ENCODE data around the gene TNNT3. TPM values are rescaled to one million over a fixed set of nuclear protein-coding genes. Genes with fewer than 3 reads are reported as not detected.

Gene TNNT3
- total and polyA plus RNA-seq, 4 experiments from 2014 or later = 9.3 to 10.5 TPM; not detected in 2

GRCh38 chr11:1978720-1979473, 59.4 kb downstream of the TNNT3 start:
- H3K9me3 Mint-ChIP-seq = no peaks in the 10 kb centered on the region
- Histone ChIP-seq H3K27me3 (ENCODE audit: insufficient read depth, low read length) (no peaks in the 10 kb centered on the region), H3K4me1 (ENCODE audit: insufficient read depth, low read length) (no peaks in the 10 kb centered on the region), H3K4me3 (ENCODE audit: low read length in 2 of 2) (no peak overlapping the region), H3K36me3 (ENCODE audit: insufficient read depth, low read length) (no peaks in the 10 kb centered on the region), H3K27ac (ENCODE audit: low read depth, low read length) (no peak overlapping the region), H3K9me3 (ENCODE audit: control insufficient read depth in 1 of 2, low read length in 2 of 2) (no peaks in the 10 kb centered on the region)
- H3K36me3 Mint-ChIP-seq = no peaks in the 10 kb centered on the region
- CTCF ChIA-PET (ENCODE audit: partially characterized antibody) = no interaction called here
- no peak overlapping the region for H3K4me3 Mint-ChIP-seq
- POLR2A ChIA-PET (ENCODE audit: partially characterized antibody) = no interaction called here
- no peaks in the 10 kb centered on the region for H3K27me3 Mint-ChIP-seq
- H3K27ac Mint-ChIP-seq = no peak overlapping the region
- DNase-seq = no peak
- no peaks in the 10 kb centered on the region for H3K4me1 Mint-ChIP-seq
- intact Hi-C loops (cut with micrococcal nuclease) = no loop called here

GRCh38 chr11:1979607-1980006, 60.1 kb downstream of the TNNT3 start:
- Histone ChIP-seq H3K4me1 (ENCODE audit: insufficient read depth, low read length) (no peaks in the 10 kb centered on the region), H3K4me3 (ENCODE audit: low read length in 2 of 2) (no peak overlapping the region), H3K9me3 (ENCODE audit: control insufficient read depth in 1 of 2, low read length in 2 of 2) (no peaks in the 10 kb centered on the region), H3K36me3 (ENCODE audit: insufficient read depth, low read length) (no peaks in the 10 kb centered on the region), H3K27ac (ENCODE audit: low read depth, low read length) (no peak overlapping the region), H3K27me3 (ENCODE audit: insufficient read depth, low read length) (no peaks in the 10 kb centered on the region)
- intact Hi-C loops (cut with micrococcal nuclease) = no loop called here
- Mint-ChIP-seq H3K4me3 (no peak overlapping the region), H3K9me3 (no peaks in the 10 kb centered on the region), H3K4me1 (no peaks in the 10 kb centered on the region), H3K27me3 (no peaks in the 10 kb centered on the region), H3K36me3 (no peaks in the 10 kb centered on the region), H3K27ac (no peak overlapping the region)
- CTCF ChIA-PET (ENCODE audit: partially characterized antibody) = interaction anchor here (0.7 kb wide), 1 partner anchor 286 kb away, joined by 3 read pairs; no protein-coding TSS in a partner anchor
- POLR2A ChIA-PET (ENCODE audit: partially characterized antibody) = no interaction called here
- no peak for DNase-seq

- ChIA-PET CTCF (ENCODE audit: partially characterized antibody) (no interaction called here), POLR2A (ENCODE audit: partially characterized antibody) (no interaction called here)
- no peak overlapping the region for H3K4me3 Mint-ChIP-seq
- H3K4me3 ChIP-seq (ENCODE audit: low read length in 2 of 2) = no peak overlapping the region
- no peaks in the 10 kb centered on the region for H3K9me3 ChIP-seq (ENCODE audit: control insufficient read depth in 1 of 2, low read length in 2 of 2)
- H3K4me1 ChIP-seq (ENCODE audit: insufficient read depth, low read length) = no peaks in the 10 kb centered on the region
- H3K27ac ChIP-seq (ENCODE audit: low read depth, low read length) = no peak overlapping the region
- no peak overlapping the region for H3K27ac Mint-ChIP-seq
- no peaks in the 10 kb centered on the region for H3K9me3 Mint-ChIP-seq
- no peaks in the 10 kb centered on the region for H3K27me3 Mint-ChIP-seq
- no peaks in the 10 kb centered on the region for H3K36me3 Mint-ChIP-seq
- intact Hi-C loops (cut with micrococcal nuclease) = no loop called here
- H3K36me3 ChIP-seq (ENCODE audit: insufficient read depth, low read length) = no peaks in the 10 kb centered on the region
- H3K4me1 Mint-ChIP-seq = no peaks in the 10 kb centered on the region
- DNase-seq = no peak
- H3K27me3 ChIP-seq (ENCODE audit: insufficient read depth, low read length) = no peaks in the 10 kb centered on the region
Observed at GRCh38 chr11:1982873-1983600, 63.5 kb downstream of the TNNT3 start.

- no peak overlapping the region for H3K4me3 Mint-ChIP-seq
- no peaks in the 10 kb centered on the region for H3K27me3 Mint-ChIP-seq
- H3K9me3 Mint-ChIP-seq = no peaks in the 10 kb centered on the region
- CTCF ChIA-PET (ENCODE audit: partially characterized antibody) = no interaction called here
- POLR2A ChIA-PET (ENCODE audit: partially characterized antibody) = no interaction called here
- Histone ChIP-seq H3K36me3 (ENCODE audit: insufficient read depth, low read length) (no peaks in the 10 kb centered on the region), H3K4me3 (ENCODE audit: low read length in 2 of 2) (no peak overlapping the region), H3K9me3 (ENCODE audit: control insufficient read depth in 1 of 2, low read length in 2 of 2) (no peaks in the 10 kb centered on the region), H3K27me3 (ENCODE audit: insufficient read depth, low read length) (no peaks in the 10 kb centered on the region), H3K27ac (ENCODE audit: low read depth, low read length) (no peak overlapping the region), H3K4me1 (ENCODE audit: insufficient read depth, low read length) (no peaks in the 10 kb centered on the region)
- no peak overlapping the region for H3K27ac Mint-ChIP-seq
- intact Hi-C loops (cut with micrococcal nuclease) = no loop called here
- no peak for DNase-seq
- no peaks in the 10 kb centered on the region for H3K4me1 Mint-ChIP-seq
- no peaks in the 10 kb centered on the region for H3K36me3 Mint-ChIP-seq
Observed at GRCh38 chr11:1983601-1983961, 64.1 kb downstream of the TNNT3 start.

GRCh38 chr11:1987024-1987423, 67.5 kb downstream of the TNNT3 start:
- no peaks in the 10 kb centered on the region for H3K36me3 ChIP-seq (ENCODE audit: insufficient read depth, low read length)
- no peaks in the 10 kb centered on the region for H3K4me1 Mint-ChIP-seq

GRCh38 chr11:1988174-1988573, 68.7 kb downstream of the TNNT3 start:
- no peaks in the 10 kb centered on the region for H3K27me3 ChIP-seq (ENCODE audit: insufficient read depth, low read length)
- no peak for DNase-seq
- Mint-ChIP-seq H3K4me1 (no peaks in the 10 kb centered on the region), H3K27ac (no peak overlapping the region), H3K4me3 (no peak overlapping the region), H3K36me3 (no peaks in the 10 kb centered on the region), H3K27me3 (no peaks in the 10 kb centered on the region), H3K9me3 (no peaks in the 10 kb centered on the region)
- H3K36me3 ChIP-seq (ENCODE audit: insufficient read depth, low read length) = no peaks in the 10 kb centered on the region
- ChIA-PET CTCF (ENCODE audit: partially characterized antibody) (interaction anchor here (1.0 kb wide), 1 partner anchor 349 kb away, joined by 3 read pairs; no protein-coding TSS in a partner anchor), POLR2A (ENCODE audit: partially characterized antibody) (no interaction called here)
- no peaks in the 10 kb centered on the region for H3K4me1 ChIP-seq (ENCODE audit: insufficient read depth, low read length)
- H3K27ac ChIP-seq (ENCODE audit: low read depth, low read length) = no peak overlapping the region
- no peaks in the 10 kb centered on the region for H3K9me3 ChIP-seq (ENCODE audit: control insufficient read depth in 1 of 2, low read length in 2 of 2)
- intact Hi-C loops (cut with micrococcal nuclease) = no loop called here
- no peak overlapping the region for H3K4me3 ChIP-seq (ENCODE audit: low read length in 2 of 2)

More at GRCh38 chr11:1987024-1987423, 67.5 kb downstream of the TNNT3 start:
- Mint-ChIP-seq H3K9me3 (no peaks in the 10 kb centered on the region), H3K27ac (no peak overlapping the region), H3K27me3 (no peaks in the 10 kb centered on the region), H3K4me3 (no peak overlapping the region), H3K36me3 (no peaks in the 10 kb centered on the region)
- intact Hi-C loops (cut with micrococcal nuclease) = no loop called here
- no peak for DNase-seq
- H3K9me3 ChIP-seq (ENCODE audit: control insufficient read depth in 1 of 2, low read length in 2 of 2) = no peaks in the 10 kb centered on the region
- H3K4me1 ChIP-seq (ENCODE audit: insufficient read depth, low read length) = no peaks in the 10 kb centered on the region
- no peaks in the 10 kb centered on the region for H3K27me3 ChIP-seq (ENCODE audit: insufficient read depth, low read length)
- no peak overlapping the region for H3K4me3 ChIP-seq (ENCODE audit: low read length in 2 of 2)
- CTCF ChIA-PET (ENCODE audit: partially characterized antibody) = no interaction called here
- no peak overlapping the region for H3K27ac ChIP-seq (ENCODE audit: low read depth, low read length)
- POLR2A ChIA-PET (ENCODE audit: partially characterized antibody) = no interaction called here
